Activated CD8-positive, alpha-beta T cell treated with anti-CD3 and anti-CD28 coated beads, Interleukin-2, amount 10 ng/mL, durations not matched to agents 7 days and 5 days (primary cell): ENCODE data around the gene RGS7BP. TPM values are rescaled to one million over a fixed set of nuclear protein-coding genes. Genes with fewer than 3 reads are reported as not detected.
"Not testable (repeated sequence)": the region's sequence is repeated elsewhere in the genome, so short reads cannot be mapped to it uniquely, and the experiment has no call there.

Source experiments
- ATAC-seq: fragments of 150-1000 bp; cut with Tn5 transposase; one replicate; pipeline ENCODE4 v1.10.0; 2021; ENCODE audit warnings: moderate library complexity
- CTCF ChIA-PET: fragments of 350-600 bp; sonication (Branson Sonifier 250); formaldehyde crosslinking; loops from one replicate; lab custom pipeline; 2021; ENCODE audit warnings: antibody characterized with exemption; lab: Charles Lee
- POLR2A ChIA-PET: fragments of 350-600 bp; sonication (Branson Sonifier 250); formaldehyde crosslinking; loops from one replicate; lab custom pipeline; 2021; ENCODE audit warnings: antibody characterized with exemption; lab: Charles Lee
- DNase-seq: peaks from one replicate; pipeline ENCODE4 v3.0.0-alpha.2; 2020
- H3K27ac Mint-ChIP-seq: one replicate; pipeline ENCODE4 v1.8.0; 2021; ENCODE audit warnings: mild to moderate bottlenecking, mixed read lengths
- H3K27me3 Mint-ChIP-seq: one replicate; pipeline ENCODE4 v1.8.0; 2021; ENCODE audit warnings: low read depth, mixed read lengths
- H3K36me3 Mint-ChIP-seq: one replicate; pipeline ENCODE4 v1.8.0; 2021; ENCODE audit warnings: low read depth, mixed read lengths
- H3K4me1 Mint-ChIP-seq: one replicate; pipeline ENCODE4 v1.8.0; 2021; ENCODE audit warnings: low read depth, mixed read lengths
- H3K4me3 Mint-ChIP-seq: one replicate; pipeline ENCODE4 v1.8.0; 2021; ENCODE audit warnings: mild to moderate bottlenecking, mixed read lengths
- H3K9me3 Mint-ChIP-seq: one replicate; pipeline ENCODE4 v1.8.0; 2022; ENCODE audit warnings: mixed read lengths; ENCODE audit not compliant: insufficient read depth
- total RNA-seq, 2 experiments: library from RNA; stranded (reverse); gene quantifications; one replicate each; pipeline ENCODE4 v1.2.3, GENCODE V29; 2021

Gene RGS7BP
- total RNA-seq, 2 experiments from 2014 or later: not detected

GRCh38 chr5:64513492-64513891, 7.7 kb downstream of the RGS7BP start:
- DNase-seq (no peak), ATAC-seq (no peak)
- no peaks in the 10 kb centered on the region for H3K9me3 Mint-ChIP-seq
- H3K27me3 Mint-ChIP-seq: peaks cover 5% of the 10 kb centered on the region
- H3K36me3 Mint-ChIP-seq: no peaks in the 10 kb centered on the region
- ChIA-PET CTCF (no interaction called here), POLR2A (no interaction called here)
- no peak overlapping the region for H3K27ac Mint-ChIP-seq
- H3K4me1 Mint-ChIP-seq: no peaks in the 10 kb centered on the region
- no peak overlapping the region for H3K4me3 Mint-ChIP-seq

- Mint-ChIP-seq H3K27me3 (no peaks in the 10 kb centered on the region), H3K9me3 (no peaks in the 10 kb centered on the region), H3K27ac (no peak overlapping the region), H3K36me3 (no peaks in the 10 kb centered on the region), H3K4me1 (no peaks in the 10 kb centered on the region), H3K4me3 (no peak overlapping the region)
- CTCF ChIA-PET: no interaction called here
- ATAC-seq (no peak), DNase-seq (no peak)
- POLR2A ChIA-PET: no interaction called here
These were observed 8.8 kb downstream of the RGS7BP start for GRCh38 chr5:64514612-64515011.

DNA sequence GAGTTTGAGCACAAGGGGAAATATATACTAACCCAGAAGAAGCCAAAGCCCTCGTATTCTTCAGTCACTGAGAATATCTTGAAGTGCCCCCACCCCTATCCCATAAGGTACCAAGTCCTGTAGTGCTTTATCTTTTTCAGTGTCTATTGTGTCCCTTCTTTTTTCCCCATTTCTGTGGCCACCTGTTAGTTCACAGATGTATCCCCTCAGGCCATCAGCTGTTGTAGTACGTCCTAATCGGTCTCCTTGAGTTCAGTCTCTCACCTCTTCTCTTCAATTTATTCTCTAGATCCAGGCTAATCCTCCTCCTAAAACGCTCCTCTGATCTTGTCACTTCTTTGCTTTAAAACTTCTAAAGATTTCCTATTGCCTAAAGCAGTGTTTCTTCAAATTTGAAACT, 10.4 kb downstream of the RGS7BP start:
- no peaks in the 10 kb centered on the region for H3K36me3 Mint-ChIP-seq
- DNase-seq (no peak), ATAC-seq (no peak)
- H3K27me3 Mint-ChIP-seq: no peaks in the 10 kb centered on the region
- H3K27ac Mint-ChIP-seq: no peak overlapping the region
- no peak overlapping the region for H3K4me3 Mint-ChIP-seq
- CTCF ChIA-PET: no interaction called here
- POLR2A ChIA-PET: no interaction called here
- H3K4me1 Mint-ChIP-seq: no peaks in the 10 kb centered on the region
- no peaks in the 10 kb centered on the region for H3K9me3 Mint-ChIP-seq

- Mint-ChIP-seq H3K4me3 (no peak overlapping the region), H3K9me3 (no peaks in the 10 kb centered on the region), H3K36me3 (no peaks in the 10 kb centered on the region), H3K27me3 (no peaks in the 10 kb centered on the region), H3K27ac (no peak overlapping the region), H3K4me1 (no peaks in the 10 kb centered on the region)
- DNase-seq: no peak
- no peak for ATAC-seq
- POLR2A ChIA-PET: no interaction called here
- CTCF ChIA-PET: interaction anchor here (1.1 kb wide), 1 partner anchor 13 kb away, joined by 3 read pairs; no protein-coding TSS in a partner anchor
These were observed 13.0 kb downstream of the RGS7BP start for GRCh38 chr5:64518793-64519192.

- Mint-ChIP-seq H3K27ac (no peak overlapping the region), H3K4me1 (no peaks in the 10 kb centered on the region), H3K4me3 (no peak overlapping the region), H3K27me3 (no peaks in the 10 kb centered on the region), H3K36me3 (no peaks in the 10 kb centered on the region), H3K9me3 (no peaks in the 10 kb centered on the region)
- no peak for ATAC-seq
- POLR2A ChIA-PET: no interaction called here
- DNase-seq: no peak
- CTCF ChIA-PET: interaction anchor here (1.1 kb wide), 1 partner anchor 13 kb away, joined by 3 read pairs; no protein-coding TSS in a partner anchor
These were observed 13.4 kb downstream of the RGS7BP start for GRCh38 chr5:64519263-64519662.

GRCh38 chr5:64526734-64527439, 21.1 kb downstream of the RGS7BP start:
- Mint-ChIP-seq H3K27me3 (no peaks in the 10 kb centered on the region), H3K4me3 (no peak overlapping the region), H3K36me3 (no peaks in the 10 kb centered on the region), H3K27ac (no peak overlapping the region), H3K9me3 (no peaks in the 10 kb centered on the region), H3K4me1 (no peaks in the 10 kb centered on the region)
- ChIA-PET POLR2A (no interaction called here), CTCF (no interaction called here)
- DNase-seq (no peak), ATAC-seq (no peak)

GRCh38 chr5:64530076-64530475, 24.3 kb downstream of the RGS7BP start:
- no peaks in the 10 kb centered on the region for H3K36me3 Mint-ChIP-seq
- DNase-seq (no peak), ATAC-seq (no peak)
- H3K4me3 Mint-ChIP-seq: no peak overlapping the region
- no peak overlapping the region for H3K27ac Mint-ChIP-seq
- H3K4me1 Mint-ChIP-seq: no peaks in the 10 kb centered on the region
- CTCF ChIA-PET: no interaction called here
- no peaks in the 10 kb centered on the region for H3K27me3 Mint-ChIP-seq
- H3K9me3 Mint-ChIP-seq: no peaks in the 10 kb centered on the region
- POLR2A ChIA-PET: no interaction called here

DNA sequence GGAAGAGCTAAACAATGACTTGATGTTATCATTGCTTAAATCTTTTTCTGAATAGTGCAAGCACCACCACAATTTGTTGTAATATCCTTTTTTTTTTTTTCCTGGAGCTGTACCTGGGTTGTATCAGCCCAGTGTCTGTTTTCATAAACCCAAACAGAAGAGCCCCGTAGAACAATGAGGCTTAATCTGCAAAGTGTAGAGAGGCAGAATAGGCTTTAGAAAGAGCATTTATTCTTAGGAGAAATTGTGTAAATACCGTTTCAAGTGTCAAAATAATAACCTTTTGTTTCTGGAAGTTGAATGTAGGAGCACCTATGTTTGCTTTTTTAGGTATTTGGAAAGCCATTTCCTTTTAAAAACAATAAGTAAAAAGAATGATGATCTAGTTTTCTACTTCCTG, 26.4 kb downstream of the RGS7BP start:
- ATAC-seq (no peak), DNase-seq (no peak)
- Mint-ChIP-seq H3K27me3 (no peaks in the 10 kb centered on the region), H3K27ac (no peak overlapping the region), H3K4me3 (no peak overlapping the region), H3K36me3 (no peaks in the 10 kb centered on the region), H3K9me3 (no peaks in the 10 kb centered on the region), H3K4me1 (no peaks in the 10 kb centered on the region)
- CTCF ChIA-PET: interaction anchor here (1.0 kb wide), 1 partner anchor 13 kb away, joined by 3 read pairs; no protein-coding TSS in a partner anchor
- POLR2A ChIA-PET: no interaction called here

DNA sequence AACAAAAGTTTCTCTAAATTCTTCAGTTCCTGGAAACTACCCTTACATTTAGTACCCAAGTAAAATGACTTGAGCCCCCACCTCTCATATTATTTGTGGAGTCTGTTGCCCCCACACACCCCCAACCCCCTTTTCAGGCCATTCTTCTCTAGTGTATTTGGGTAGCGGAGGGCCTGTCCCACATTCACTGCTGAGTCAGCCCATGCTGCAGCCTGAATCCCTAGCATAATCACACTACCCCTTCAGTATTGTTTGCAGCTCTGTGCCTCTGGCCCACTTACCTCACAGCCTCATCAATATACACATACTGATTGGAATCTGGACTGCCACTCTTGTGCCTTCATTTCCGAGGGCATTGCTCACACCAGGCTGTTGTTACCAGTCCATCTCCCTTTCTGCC, 26.8 kb downstream of the RGS7BP start:
- no peaks in the 10 kb centered on the region for H3K27me3 Mint-ChIP-seq
- no peak overlapping the region for H3K27ac Mint-ChIP-seq
- H3K9me3 Mint-ChIP-seq: no peaks in the 10 kb centered on the region
- CTCF ChIA-PET: interaction anchor here (1.0 kb wide), 1 partner anchor 13 kb away, joined by 3 read pairs; no protein-coding TSS in a partner anchor
- no peaks in the 10 kb centered on the region for H3K36me3 Mint-ChIP-seq
- POLR2A ChIA-PET: no interaction called here
- ATAC-seq (no peak), DNase-seq (no peak)
- no peak overlapping the region for H3K4me3 Mint-ChIP-seq
- H3K4me1 Mint-ChIP-seq: no peaks in the 10 kb centered on the region

- ChIA-PET CTCF (no interaction called here), POLR2A (no interaction called here)
- H3K27me3 Mint-ChIP-seq: no peaks in the 10 kb centered on the region
- no peak for DNase-seq
- ATAC-seq: no peak
- no peak overlapping the region for H3K27ac Mint-ChIP-seq
- no peaks in the 10 kb centered on the region for H3K9me3 Mint-ChIP-seq
- no peak overlapping the region for H3K4me3 Mint-ChIP-seq
- no peaks in the 10 kb centered on the region for H3K36me3 Mint-ChIP-seq
- H3K4me1 Mint-ChIP-seq: no peaks in the 10 kb centered on the region
These were observed 28.2 kb downstream of the RGS7BP start for GRCh38 chr5:64534033-64534432.

DNA sequence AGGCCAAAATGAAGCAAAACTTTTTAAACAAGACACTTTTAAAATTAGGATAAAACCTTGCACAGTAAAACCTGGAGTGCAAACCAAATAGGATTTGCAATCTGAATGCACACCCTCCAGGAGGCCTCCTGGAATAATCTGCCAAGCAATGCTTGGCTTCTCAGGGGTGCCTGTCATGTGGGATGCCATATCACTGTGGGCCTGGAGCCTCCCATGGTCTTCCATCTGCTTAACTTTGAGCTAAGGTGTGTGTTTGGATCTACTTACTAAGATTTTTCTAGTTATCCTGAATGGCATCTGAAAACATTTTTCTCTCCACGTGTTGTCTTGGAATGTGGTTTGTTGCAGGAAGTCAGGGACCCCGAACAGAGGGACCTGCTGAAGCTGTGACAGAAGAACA, 52.1 kb downstream of the RGS7BP start:
- ATAC-seq (no peak), DNase-seq (no peak)
- H3K27ac Mint-ChIP-seq: no peak overlapping the region
- H3K9me3 Mint-ChIP-seq: peaks cover 8% of the 10 kb centered on the region
- POLR2A ChIA-PET: no interaction called here
- CTCF ChIA-PET: no interaction called here
- H3K4me3 Mint-ChIP-seq: no peak overlapping the region
- H3K36me3 Mint-ChIP-seq: no peaks in the 10 kb centered on the region
- H3K27me3 Mint-ChIP-seq: no peaks in the 10 kb centered on the region
- no peaks in the 10 kb centered on the region for H3K4me1 Mint-ChIP-seq

DNA sequence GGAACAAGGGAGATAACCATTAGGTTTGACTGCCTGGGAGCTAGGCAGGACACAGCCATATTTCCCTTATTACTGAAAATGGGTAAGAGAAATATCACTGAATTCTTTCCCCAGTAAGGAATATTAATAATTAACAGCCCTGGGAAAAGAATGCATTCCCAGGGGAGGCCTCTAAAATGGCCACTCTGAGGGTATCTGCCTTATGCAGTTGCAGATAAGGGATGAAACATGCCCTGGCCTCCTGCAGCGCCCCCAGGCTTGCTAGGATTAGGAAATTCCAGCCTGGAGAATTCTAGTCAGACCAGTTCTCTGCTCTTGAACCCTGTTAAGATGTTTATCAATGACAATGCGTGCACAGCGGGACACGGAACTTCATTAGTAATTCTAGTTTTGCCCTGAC, 52.8 kb downstream of the RGS7BP start:
- CTCF ChIA-PET: not testable (repeated sequence)

More for the DNA sequence above, 52.8 kb downstream of the RGS7BP start:
- H3K9me3 Mint-ChIP-seq, H3K27me3 Mint-ChIP-seq, H3K27ac Mint-ChIP-seq, ATAC-seq, POLR2A ChIA-PET, H3K4me3 Mint-ChIP-seq, H3K4me1 Mint-ChIP-seq, DNase-seq, H3K36me3 Mint-ChIP-seq: not testable (repeated sequence)
